ENCODE results near the gene TMEM250.

GRCh38 chr9:136119883-136120393 lies 1.3 kb upstream of the TMEM250 start:
- TF ChIP-seq, protein P1, sequence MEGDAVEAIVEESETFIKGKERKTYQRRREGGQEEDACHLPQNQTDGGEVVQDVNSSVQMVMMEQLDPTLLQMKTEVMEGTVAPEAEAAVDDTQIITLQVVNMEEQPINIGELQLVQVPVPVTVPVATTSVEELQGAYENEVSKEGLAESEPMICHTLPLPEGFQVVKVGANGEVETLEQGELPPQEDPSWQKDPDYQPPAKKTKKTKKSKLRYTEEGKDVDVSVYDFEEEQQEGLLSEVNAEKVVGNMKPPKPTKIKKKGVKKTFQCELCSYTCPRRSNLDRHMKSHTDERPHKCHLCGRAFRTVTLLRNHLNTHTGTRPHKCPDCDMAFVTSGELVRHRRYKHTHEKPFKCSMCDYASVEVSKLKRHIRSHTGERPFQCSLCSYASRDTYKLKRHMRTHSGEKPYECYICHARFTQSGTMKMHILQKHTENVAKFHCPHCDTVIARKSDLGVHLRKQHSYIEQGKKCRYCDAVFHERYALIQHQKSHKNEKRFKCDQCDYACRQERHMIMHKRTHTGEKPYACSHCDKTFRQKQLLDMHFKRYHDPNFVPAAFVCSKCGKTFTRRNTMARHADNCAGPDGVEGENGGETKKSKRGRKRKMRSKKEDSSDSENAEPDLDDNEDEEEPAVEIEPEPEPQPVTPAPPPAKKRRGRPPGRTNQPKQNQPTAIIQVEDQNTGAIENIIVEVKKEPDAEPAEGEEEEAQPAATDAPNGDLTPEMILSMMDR (IDR thresholded peaks at IDR 0.05), result no peak
- TF ChIP-seq POLR2A (IDR thresholded peaks at IDR 0.05), result no peak

All from testis (tissue), 2 donors.